SK-N-SH (cell line): ENCODE measurements around the gene MED22. TPM values are rescaled to one million over a fixed set of nuclear protein-coding genes. Genes with fewer than 3 reads are reported as not detected.
A peak's percentile ranks its signal among the peaks of the same experiment; 100 is the strongest.

Experiments
- CTCF ChIA-PET: fragments of 300-600, 350-600 bp; formaldehyde crosslinking; extraction: SDS; loops from one replicate; lab custom pipeline; 2021; lab: Yijun Ruan, JAX
- POLR2A ChIA-PET: fragments of 350-600 bp; sonication (Branson Sonifier 250); formaldehyde crosslinking; extraction: SDS; loops from one replicate; lab custom pipeline; 2020; ENCODE audit warnings: antibody characterized with exemption, inconsistent platforms; lab: Yijun Ruan, JAX
- DNase-seq: peaks from one replicate; pipeline ENCODE4 v3.0.0; 2012
- H2AFZ ChIP-seq: fragments of 200-600 bp; sonication (generic); 2 replicates; pipeline ENCODE4 v1.8.1; 2016; ENCODE audit warnings: antibody characterized with exemption, mild to moderate bottlenecking, low read depth
- H3F3A ChIP-seq: fragments of 200-600 bp; sonication (generic); replicated peaks from 2 replicates; pipeline ENCODE3; 2016; ENCODE audit warnings: antibody characterized with exemption, mild to moderate bottlenecking; ENCODE audit not compliant: insufficient read depth
- H3K27ac ChIP-seq, 2 experiments: fragments of 200-500 bp in 1 of 2; fragments of 200-600 bp in 1 of 2; sonication (Bioruptor generic) in 1 of 2; sonication (generic), shearing (Covaris generic) in 1 of 2; 2 replicates each; pipeline versions ENCODE4 v1.5.1 to v1.6.1; 2014 to 2016; ENCODE audit warnings: low read depth in 2 of 2, inconsistent platforms in 1 of 2, low read length in 1 of 2, mild to moderate bottlenecking in 1 of 2, mixed read lengths in 1 of 2
- H3K27me3 ChIP-seq: fragments of 200-600 bp; sonication (generic), shearing (Covaris generic); 2 replicates; pipeline ENCODE4 v1.6.1; 2016; ENCODE audit warnings: mixed run types; ENCODE audit not compliant: insufficient read depth
- H3K36me3 ChIP-seq, 2 experiments: fragments of 200-500 bp in 1 of 2; fragments of 200-600 bp in 1 of 2; sonication (Bioruptor generic) in 1 of 2; sonication (generic) in 1 of 2; replicated peaks in 1 of 2; 2 replicates each; pipeline versions ENCODE3 to v1.5.1; 2014 to 2016; ENCODE audit warnings: low read length in 1 of 2, mild to moderate bottlenecking in 1 of 2; ENCODE audit not compliant: insufficient read depth in 2 of 2, control insufficient read depth in 1 of 2
- H3K4me1 ChIP-seq, 2 experiments: fragments of 200-500 bp in 1 of 2; fragments of 200-600 bp in 1 of 2; sonication (Bioruptor generic) in 1 of 2; sonication (generic), shearing (Covaris generic) in 1 of 2; 2 replicates each; pipeline versions ENCODE4 v1.5.1 to v1.6.1; 2014 to 2016; ENCODE audit warnings: low read depth in 1 of 2, low read length in 1 of 2, mixed run types in 1 of 2; ENCODE audit not compliant: insufficient read depth in 2 of 2, control insufficient read depth in 1 of 2
- H3K4me2 ChIP-seq: fragments of 200-600 bp; sonication (generic), shearing (Covaris generic); 2 replicates; pipeline ENCODE4 v1.6.1; 2017; ENCODE audit warnings: mixed run types
- H3K4me3 ChIP-seq, 2 experiments: fragments of 200-500 bp in 1 of 2; fragments of 200-600 bp in 1 of 2; sonication (Bioruptor generic) in 1 of 2; sonication (generic), shearing (Covaris generic) in 1 of 2; 2 replicates each; pipeline versions ENCODE4 v1.5.1 to v1.8.1; 2014 to 2016; ENCODE audit warnings: low read depth in 2 of 2, inconsistent platforms in 1 of 2, low read length in 1 of 2, mild to moderate bottlenecking in 1 of 2, mixed read lengths in 1 of 2, moderate library complexity in 1 of 2
- H3K79me2 ChIP-seq: fragments of 200-600 bp; sonication (generic); 2 replicates; pipeline ENCODE4 v1.8.1; 2017; ENCODE audit warnings: mild to moderate bottlenecking; ENCODE audit not compliant: insufficient read depth
- H3K9ac ChIP-seq: fragments of 200-600 bp; sonication (generic); 2 replicates; pipeline ENCODE4 v1.6.1; 2017; ENCODE audit warnings: mixed run types
- H3K9me2 ChIP-seq: fragments of 200-600 bp; sonication (generic); 2 replicates; pipeline ENCODE4 v1.6.1; 2017; ENCODE audit warnings: mixed run types
- H3K9me3 ChIP-seq: fragments of 200-600 bp; sonication (generic); 2 replicates; pipeline ENCODE4 v1.6.1; 2017; ENCODE audit warnings: mixed run types, mild to moderate bottlenecking, moderate library complexity
- H4K20me1 ChIP-seq: fragments of 200-600 bp; sonication (generic); 2 replicates; pipeline ENCODE4 v1.6.1; 2017; ENCODE audit warnings: mild to moderate bottlenecking, mixed run types; ENCODE audit not compliant: insufficient read depth
- CHD2 ChIP-seq: fragments of 150-350 bp; IDR thresholded peaks from 2 replicates; pipeline ENCODE4 v1.6.1; 2018; ENCODE audit warnings: low read length; ENCODE audit not compliant: partially characterized antibody
- ELF1 ChIP-seq: IDR thresholded peaks from 2 replicates; pipeline ENCODE4 v1.4.0; 2012
- EZH2phosphoT487 ChIP-seq: fragments of 200-600 bp; sonication (generic); IDR thresholded peaks from 2 replicates; pipeline ENCODE4 v1.6.1; 2017; ENCODE audit warnings: low read depth, mixed run types, mild to moderate bottlenecking, antibody characterized with exemption, moderate library complexity, borderline replicate concordance
- FOSL2 ChIP-seq: IDR thresholded peaks from 2 replicates; pipeline ENCODE4 v1.4.0; 2012; ENCODE audit warnings: low read depth, mild to moderate bottlenecking, moderate library complexity, borderline replicate concordance
- FOXM1 ChIP-seq: IDR thresholded peaks from 2 replicates; pipeline ENCODE4 v1.4.0; 2012; ENCODE audit warnings: low read depth, mild to moderate bottlenecking
- GABPA ChIP-seq: IDR thresholded peaks from 2 replicates; pipeline ENCODE4 v1.4.0; 2012; ENCODE audit warnings: low read depth, mild to moderate bottlenecking
- GATA2 ChIP-seq: sonication (generic); formaldehyde crosslinking; IDR thresholded peaks from 2 replicates; pipeline ENCODE4 v1.5.0; 2020; ENCODE audit warnings: mild to moderate bottlenecking, missing genetic modification reagents
- JUND ChIP-seq: IDR thresholded peaks from 2 replicates; pipeline ENCODE4 v1.4.0; 2012
- MXI1 ChIP-seq: IDR thresholded peaks from 2 replicates; pipeline ENCODE4 v1.6.1; 2012; ENCODE audit warnings: mild to moderate bottlenecking, low read depth, low read length, improper control_type of control experiment
- NFIC ChIP-seq: IDR thresholded peaks from 2 replicates; pipeline ENCODE4 v1.4.0; 2012; ENCODE audit warnings: borderline replicate concordance
- NRF1 ChIP-seq: IDR thresholded peaks from 2 replicates; pipeline ENCODE4 v1.6.1; 2012; ENCODE audit warnings: low read depth, mild to moderate bottlenecking, low read length
- POLR2AphosphoS5 ChIP-seq: IDR thresholded peaks from 2 replicates; pipeline ENCODE4 v1.6.1; 2012; ENCODE audit warnings: low read depth, low read length
- RCOR1 ChIP-seq: fragments of 150-350 bp; IDR thresholded peaks from 2 replicates; pipeline ENCODE4 v1.6.1; 2017; ENCODE audit warnings: antibody characterized with exemption, low read length
- SMC3 ChIP-seq: IDR thresholded peaks from 2 replicates; pipeline ENCODE4 v1.6.1; 2012; ENCODE audit warnings: low read depth, low read length, improper control_type of control experiment
- TEAD4 ChIP-seq: IDR thresholded peaks from 2 replicates; pipeline ENCODE4 v1.4.0; 2012; ENCODE audit warnings: mild to moderate bottlenecking, borderline replicate concordance; ENCODE audit not compliant: insufficient read depth
- ZBTB33 ChIP-seq: IDR thresholded peaks from 2 replicates; pipeline ENCODE4 v1.4.0; 2012; ENCODE audit warnings: low read depth, borderline replicate concordance
- WGBS: methylation state at CpG from one replicate; pipeline ENCODE4 v1.1.6; 2017; ENCODE audit warnings: low lambda C conversion rate; 5-methylcytosine and 5-hydroxymethylcytosine counted together
- polyA plus RNA-seq, 3 experiments: library from polyadenylated mRNA; depleted of rRNA; stranded (reverse); fragments of >200 nt; gene quantifications; 2 replicates each; pipeline ENCODE4 v1.2.3, GENCODE V29; 2012
- TF ChIP-seq, protein P1 (sequence below): fragments of 150-350 bp; IDR thresholded peaks from 2 replicates; pipeline ENCODE4 v1.6.1; 2017; ENCODE audit warnings: antibody characterized with exemption, low read length, low read depth, borderline replicate concordance
- TF ChIP-seq, protein P2 (sequence below): IDR thresholded peaks from 2 replicates; pipeline ENCODE4; 2012

MED22 gene
- polyA plus RNA-seq, 1 of the 3 experiments (the other 2 are of a cell fraction), result 27.9 TPM

DNA sequence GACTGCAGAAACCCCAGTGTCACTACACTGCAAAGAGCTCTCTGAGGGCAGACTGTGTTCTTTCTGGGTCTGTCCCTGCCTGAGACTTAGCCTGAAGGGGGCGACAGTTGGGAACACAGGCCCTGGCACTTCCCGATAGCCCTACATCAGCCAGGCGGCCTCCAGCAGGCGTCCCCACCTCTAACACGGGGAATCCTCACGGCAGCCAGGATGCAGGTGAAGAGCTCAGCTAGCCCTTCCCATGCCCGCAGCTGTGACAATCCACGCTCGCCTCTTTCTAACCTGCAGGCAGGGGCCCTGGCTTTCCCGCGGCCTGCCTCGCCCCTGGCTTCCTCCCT lies 5.9 kb downstream of the MED22 start:
- H3K4me2 ChIP-seq, result no peak overlapping the region
- H3K4me1 ChIP-seq, result peaks cover 0 to 11% of the 10 kb centered on the region in 2 experiments; a peak in 1 of 4 replicates
- H3K27ac ChIP-seq, result no peak overlapping the region
- H4K20me1 ChIP-seq, result peaks cover 9% of the 10 kb centered on the region; the same call in 1 of the 2 replicates
- POLR2A ChIA-PET, result no interaction called here
- peaks cover 18% of the 10 kb centered on the region for H3K79me2 ChIP-seq
- DNase-seq, result peak; percentile 44
- H3K9me2 ChIP-seq, result no peaks in the 10 kb centered on the region
- 93% methylated on average over 9 of the region's 12 CpGs for WGBS
- no peak overlapping the region for H3K9ac ChIP-seq
- H3K36me3 ChIP-seq, result peaks cover 20 to 68% of the 10 kb centered on the region in 2 experiments
- no peak overlapping the region for H3K4me3 ChIP-seq
- no peaks in the 10 kb centered on the region for H3K27me3 ChIP-seq
- peaks cover 5% of the 10 kb centered on the region for H3F3A ChIP-seq
- TF ChIP-seq, protein P1, sequence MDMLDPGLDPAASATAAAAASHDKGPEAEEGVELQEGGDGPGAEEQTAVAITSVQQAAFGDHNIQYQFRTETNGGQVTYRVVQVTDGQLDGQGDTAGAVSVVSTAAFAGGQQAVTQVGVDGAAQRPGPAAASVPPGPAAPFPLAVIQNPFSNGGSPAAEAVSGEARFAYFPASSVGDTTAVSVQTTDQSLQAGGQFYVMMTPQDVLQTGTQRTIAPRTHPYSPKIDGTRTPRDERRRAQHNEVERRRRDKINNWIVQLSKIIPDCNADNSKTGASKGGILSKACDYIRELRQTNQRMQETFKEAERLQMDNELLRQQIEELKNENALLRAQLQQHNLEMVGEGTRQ, result no peak
- TF ChIP-seq FOXM1, result no peak
- no peak for TF ChIP-seq GATA2 (CRISPR knock-in tag)
- no peak for TF ChIP-seq POLR2AphosphoS5
- no peak for TF ChIP-seq EZH2phosphoT487
- TF ChIP-seq SMC3, result no peak
- no peak for TF ChIP-seq MXI1
- TF ChIP-seq, protein P2, sequence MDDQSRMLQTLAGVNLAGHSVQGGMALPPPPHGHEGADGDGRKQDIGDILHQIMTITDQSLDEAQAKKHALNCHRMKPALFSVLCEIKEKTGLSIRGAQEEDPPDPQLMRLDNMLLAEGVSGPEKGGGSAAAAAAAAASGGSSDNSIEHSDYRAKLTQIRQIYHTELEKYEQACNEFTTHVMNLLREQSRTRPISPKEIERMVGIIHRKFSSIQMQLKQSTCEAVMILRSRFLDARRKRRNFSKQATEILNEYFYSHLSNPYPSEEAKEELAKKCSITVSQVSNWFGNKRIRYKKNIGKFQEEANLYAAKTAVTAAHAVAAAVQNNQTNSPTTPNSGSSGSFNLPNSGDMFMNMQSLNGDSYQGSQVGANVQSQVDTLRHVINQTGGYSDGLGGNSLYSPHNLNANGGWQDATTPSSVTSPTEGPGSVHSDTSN, result no peak
- TF ChIP-seq JUND, result no peak
- TF ChIP-seq NFIC, result no peak
- no peak for TF ChIP-seq ZBTB33
- TF ChIP-seq RCOR1, result no peak
- TF ChIP-seq CHD2, result no peak
- no peak for TF ChIP-seq TEAD4
- no peak for TF ChIP-seq NRF1
- no peak for TF ChIP-seq FOSL2
- TF ChIP-seq ELF1, result no peak
- TF ChIP-seq GABPA, result no peak
- H3K9me3 ChIP-seq, result no peaks in the 10 kb centered on the region
- CTCF ChIA-PET, result interaction anchor here (0.6 to 2.1 kb wide), 5 partner anchors 9 to 161 kb away, joined by 3 to 10 read pairs (median 4); no protein-coding TSS in a partner anchor
- H2AFZ ChIP-seq, result no peak overlapping the region
